SK-N-MC (cell line): ENCODE measurements around the gene DNAJC25.

Source experiments
- EZH2 ChIP-seq: fragments of 200-600 bp; sonication (generic); IDR thresholded peaks from one replicate; pipeline ENCODE4 v1.6.1; 2017; ENCODE audit warnings: antibody characterized with exemption
- POLR2AphosphoS5 ChIP-seq: IDR thresholded peaks from 2 replicates; pipeline ENCODE4 v1.6.1; 2012; ENCODE audit warnings: mild to moderate bottlenecking, low read depth, low read length, borderline replicate concordance

DNA sequence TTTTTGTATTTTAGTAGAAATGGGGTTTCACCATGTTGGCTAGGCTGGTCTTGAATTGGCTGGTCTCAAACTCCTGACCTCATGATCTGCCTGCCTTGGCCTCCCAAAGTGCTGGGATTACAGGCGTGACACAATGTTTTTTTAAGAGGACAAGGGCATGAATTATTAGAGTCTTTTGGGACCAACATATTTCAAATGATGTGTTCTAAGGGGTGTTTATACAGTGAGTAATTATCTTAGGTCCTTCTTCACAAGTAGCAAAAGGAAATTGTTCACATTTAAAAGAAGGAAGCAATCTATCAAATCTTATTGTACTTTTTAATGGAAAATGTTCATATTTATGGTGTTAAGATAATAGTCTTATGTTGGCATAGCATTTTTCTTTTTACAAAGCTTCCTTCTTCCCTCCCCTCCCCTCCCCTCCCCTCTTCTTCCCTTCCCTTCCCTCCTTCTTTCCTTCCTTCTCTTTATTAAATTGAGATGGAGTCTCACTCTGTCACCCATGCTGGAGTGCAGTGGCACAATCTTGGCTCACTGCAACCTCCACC, 37.0 kb downstream of the DNAJC25 start:
- TF ChIP-seq POLR2AphosphoS5: no peak
- TF ChIP-seq EZH2: no peak
